Right atrium auricular region (tissue), 2 donors: Measurements from ENCODE around the gene ADK. TPM values are rescaled to one million over a fixed set of nuclear protein-coding genes. Genes with fewer than 3 reads are reported as not detected.

ENCODE experiments used
- DNase-seq: peaks from one replicate; pipeline ENCODE4 v3.0.0-alpha.2; 2019; ENCODE audit warnings: low spot score
- H3K27ac ChIP-seq, 2 donors: fragments of 200-600 bp; sonication (generic); 1 replicate in 1 of 2; 2 replicates in 1 of 2; pipeline ENCODE4 v1.5.1; 2016 to 2019
- H3K27me3 ChIP-seq, 2 donors: fragments of 200-600 bp; sonication (generic); one replicate each; pipeline versions ENCODE4 v1.5.1 to v1.6.0; 2017 to 2019
- H3K36me3 ChIP-seq: fragments of 200-600 bp; sonication (generic); one replicate; pipeline ENCODE4 v1.5.1; 2016
- H3K4me1 ChIP-seq, 2 donors: fragments of 200-600 bp; sonication (generic); one replicate each; pipeline versions ENCODE4 v1.5.1 to v1.6.0; 2017 to 2019
- H3K4me3 ChIP-seq, 2 donors: fragments of 200-600 bp; sonication (generic); 1 replicate in 1 of 2; 2 replicates in 1 of 2; pipeline ENCODE4 v1.5.1; 2017 to 2019; ENCODE audit warnings: mild to moderate bottlenecking in 1 of 2, moderate library complexity in 1 of 2
- H3K9me3 ChIP-seq, 2 donors: fragments of 200-600 bp; sonication (generic); one replicate each; pipeline ENCODE4 v1.5.1; 2019
- total RNA-seq, 2 donors: library from RNA; depleted of rRNA; stranded (reverse); fragments of >200 nt; gene quantifications; one replicate each; pipeline ENCODE4 v1.1.0, GENCODE V29; 2016
- TF ChIP-seq, protein P1 (sequence below), 2 donors: fragments of 200-600 bp; sonication (generic); IDR thresholded peaks; one replicate each; pipeline ENCODE4 v1.5.1; 2019; ENCODE audit warnings: antibody characterized with exemption in 2 of 2

The ADK gene
- total RNA-seq, 2 donors from 2014 or later = 23.7 to 31.6 TPM

GRCh38 chr10:74238031-74238431 is 87.0 kb downstream of the ADK start:
- Histone ChIP-seq H3K36me3 (peaks cover 3% of the 10 kb centered on the region), H3K4me1 (no peaks in the 10 kb centered on the region), H3K4me3 (no peak overlapping the region), H3K9me3 (no peaks in the 10 kb centered on the region), H3K27ac (no peak overlapping the region), H3K27me3 (no peaks in the 10 kb centered on the region)
- DNase-seq = no peak
- TF ChIP-seq, protein P1, sequence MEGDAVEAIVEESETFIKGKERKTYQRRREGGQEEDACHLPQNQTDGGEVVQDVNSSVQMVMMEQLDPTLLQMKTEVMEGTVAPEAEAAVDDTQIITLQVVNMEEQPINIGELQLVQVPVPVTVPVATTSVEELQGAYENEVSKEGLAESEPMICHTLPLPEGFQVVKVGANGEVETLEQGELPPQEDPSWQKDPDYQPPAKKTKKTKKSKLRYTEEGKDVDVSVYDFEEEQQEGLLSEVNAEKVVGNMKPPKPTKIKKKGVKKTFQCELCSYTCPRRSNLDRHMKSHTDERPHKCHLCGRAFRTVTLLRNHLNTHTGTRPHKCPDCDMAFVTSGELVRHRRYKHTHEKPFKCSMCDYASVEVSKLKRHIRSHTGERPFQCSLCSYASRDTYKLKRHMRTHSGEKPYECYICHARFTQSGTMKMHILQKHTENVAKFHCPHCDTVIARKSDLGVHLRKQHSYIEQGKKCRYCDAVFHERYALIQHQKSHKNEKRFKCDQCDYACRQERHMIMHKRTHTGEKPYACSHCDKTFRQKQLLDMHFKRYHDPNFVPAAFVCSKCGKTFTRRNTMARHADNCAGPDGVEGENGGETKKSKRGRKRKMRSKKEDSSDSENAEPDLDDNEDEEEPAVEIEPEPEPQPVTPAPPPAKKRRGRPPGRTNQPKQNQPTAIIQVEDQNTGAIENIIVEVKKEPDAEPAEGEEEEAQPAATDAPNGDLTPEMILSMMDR (IDR thresholded peaks at IDR 0.05) = no peak

DNA sequence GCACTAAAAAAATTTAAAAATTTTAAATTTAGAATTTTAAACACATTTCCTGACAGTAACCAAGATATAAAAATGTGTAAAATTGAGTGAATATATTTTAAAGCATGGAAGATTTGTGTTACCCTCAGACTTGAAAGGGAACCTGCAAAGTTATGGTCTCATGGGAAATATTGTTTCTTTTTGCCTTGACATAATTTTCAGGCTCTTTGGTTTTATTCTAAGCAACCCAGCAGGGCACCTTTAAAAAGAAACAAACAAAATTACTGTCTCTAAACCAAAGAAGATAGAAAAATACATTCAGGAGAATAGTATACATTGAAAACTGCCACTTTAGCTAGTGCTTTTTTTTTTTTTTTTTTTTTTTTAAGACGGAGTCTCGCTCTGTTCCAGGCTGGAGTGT is 87.5 kb downstream of the ADK start:
- Histone ChIP-seq H3K27me3 (no peaks in the 10 kb centered on the region), H3K4me1 (no peaks in the 10 kb centered on the region), H3K9me3 (no peaks in the 10 kb centered on the region), H3K27ac (no peak overlapping the region), H3K4me3 (no peak overlapping the region), H3K36me3 (peaks cover 8% of the 10 kb centered on the region)
- no peak for DNase-seq
- TF ChIP-seq, protein P1 (IDR thresholded peaks at IDR 0.05) = no peak

- Histone ChIP-seq H3K4me3 (no peak overlapping the region), H3K9me3 (no peaks in the 10 kb centered on the region), H3K27me3 (no peaks in the 10 kb centered on the region), H3K27ac (no peak overlapping the region), H3K4me1 (no peaks in the 10 kb centered on the region), H3K36me3 (peaks cover 8% of the 10 kb centered on the region)
- TF ChIP-seq, protein P1 (IDR thresholded peaks at IDR 0.05) = no peak
- DNase-seq = no peak
These were observed 92.0 kb downstream of the ADK start for GRCh38 chr10:74243067-74243466.

GRCh38 chr10:74244097-74244685 is 93.2 kb downstream of the ADK start:
- Histone ChIP-seq H3K36me3 (peaks cover 8% of the 10 kb centered on the region), H3K27ac (no peak overlapping the region), H3K27me3 (no peaks in the 10 kb centered on the region), H3K9me3 (no peaks in the 10 kb centered on the region), H3K4me1 (no peaks in the 10 kb centered on the region), H3K4me3 (no peak overlapping the region)
- TF ChIP-seq, protein P1 (IDR thresholded peaks at IDR 0.05) = peak; percentile 41 to 63
- DNase-seq = no peak

DNA sequence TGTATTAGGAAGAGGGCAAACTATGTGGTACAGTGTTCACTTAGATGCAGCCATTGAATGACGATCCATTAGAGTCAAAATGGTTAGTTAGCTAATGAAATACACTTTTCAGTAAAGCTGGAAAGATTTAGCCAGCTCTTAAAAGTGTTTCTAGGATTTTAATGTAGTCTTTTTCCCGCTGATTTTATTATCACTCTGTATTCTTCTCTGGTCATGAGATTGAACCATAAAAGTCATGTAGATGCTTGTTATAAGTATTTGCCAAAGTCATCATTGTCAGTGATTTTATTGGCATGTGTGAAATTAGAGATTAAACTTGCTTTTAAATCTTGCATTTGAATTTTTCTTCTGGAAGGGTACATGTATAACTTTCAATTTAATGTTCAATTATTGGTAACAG is 93.8 kb downstream of the ADK start:
- TF ChIP-seq, protein P1 (IDR thresholded peaks at IDR 0.05) = no peak
- Histone ChIP-seq H3K4me3 (no peak overlapping the region), H3K9me3 (no peaks in the 10 kb centered on the region), H3K36me3 (peaks cover 8% of the 10 kb centered on the region), H3K27ac (no peak overlapping the region), H3K27me3 (no peaks in the 10 kb centered on the region), H3K4me1 (no peaks in the 10 kb centered on the region)
- DNase-seq = no peak

DNA sequence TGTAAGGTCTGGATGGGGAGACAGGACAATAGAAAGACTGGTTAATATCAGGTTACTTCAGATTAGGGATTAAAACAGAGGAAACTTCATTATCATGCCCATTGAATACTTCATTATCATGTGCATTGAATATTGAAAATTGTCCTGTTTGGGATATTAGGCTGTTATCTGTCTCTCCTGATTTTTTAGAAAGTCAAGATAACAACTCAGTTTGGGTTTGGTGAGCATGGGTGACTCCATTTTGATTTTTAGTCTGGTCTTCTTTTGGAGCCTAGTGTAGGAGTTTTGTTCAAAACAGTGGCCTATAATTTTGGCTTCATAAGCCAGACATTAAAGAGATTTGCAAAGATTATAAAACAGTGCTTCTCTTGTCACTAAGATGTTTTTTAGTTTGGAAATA is 95.5 kb downstream of the ADK start:
- H3K27me3 ChIP-seq = no peaks in the 10 kb centered on the region
- DNase-seq = no peak
- H3K9me3 ChIP-seq = no peaks in the 10 kb centered on the region
- H3K36me3 ChIP-seq = peaks cover 8% of the 10 kb centered on the region
- TF ChIP-seq, protein P1 (IDR thresholded peaks at IDR 0.05) = no peak
- H3K4me3 ChIP-seq = no peak overlapping the region
- no peaks in the 10 kb centered on the region for H3K4me1 ChIP-seq
- H3K27ac ChIP-seq = no peak overlapping the region
